Measurements from ENCODE around the gene ELFN1.

GRCh38 chr7:1659696-1660095 lies 10.4 kb upstream of the ELFN1 start:
- no peak for TF ChIP-seq POLR2A (IDR thresholded peaks at IDR 0.05; ENCODE audit: low read length)
- TF ChIP-seq GATA1 (IDR thresholded peaks at IDR 0.05; ENCODE audit: low read depth, low read length) = no peak
